Measurements from ENCODE around the gene UBTF. TPM values are rescaled to one million over a fixed set of nuclear protein-coding genes. Genes with fewer than 3 reads are reported as not detected.

The UBTF gene
- total RNA-seq, 3 donors from 2014 or later (not counting 1 experiment from before 2014, with no cell fraction given): 132 to 169 (median 168) TPM

GRCh38 chr17:44221084-44221861, 1.8 kb upstream of the UBTF start:
- Histone ChIP-seq H3K36me3 (ENCODE audit: control insufficient read depth, insufficient read depth, low read length) (peaks cover 7% of the 10 kb centered on the region), H3K4me1 (ENCODE audit: control insufficient read depth, insufficient read depth, low read length) (peaks cover 39% of the 10 kb centered on the region), H3K9me3 (ENCODE audit: control insufficient read depth, insufficient read depth, low read length) (no peaks in the 10 kb centered on the region), H3K4me3 (ENCODE audit: low read length) (peak overlapping the region; percentile 60), H3K27me3 (ENCODE audit: control insufficient read depth, insufficient read depth, low read length) (no peaks in the 10 kb centered on the region), H3K27ac (ENCODE audit: low read length) (peak overlapping the region; percentile 81)
- ATAC-seq: peak; percentile 32 to 51 (median 36)
- Mint-ChIP-seq H3K27ac (peak overlapping the region; percentile 93 to 98), H3K4me3 (peak overlapping the region; percentile 99), H3K4me1 (peaks cover 32 to 41% of the 10 kb centered on the region in 2 donors), H3K36me3 (no peaks in the 10 kb centered on the region), H3K27me3 (ENCODE audit: low read depth in 2 of 2) (no peaks in the 10 kb centered on the region), H3K9me3 (no peaks in the 10 kb centered on the region)
- TF ChIP-seq, protein P1, sequence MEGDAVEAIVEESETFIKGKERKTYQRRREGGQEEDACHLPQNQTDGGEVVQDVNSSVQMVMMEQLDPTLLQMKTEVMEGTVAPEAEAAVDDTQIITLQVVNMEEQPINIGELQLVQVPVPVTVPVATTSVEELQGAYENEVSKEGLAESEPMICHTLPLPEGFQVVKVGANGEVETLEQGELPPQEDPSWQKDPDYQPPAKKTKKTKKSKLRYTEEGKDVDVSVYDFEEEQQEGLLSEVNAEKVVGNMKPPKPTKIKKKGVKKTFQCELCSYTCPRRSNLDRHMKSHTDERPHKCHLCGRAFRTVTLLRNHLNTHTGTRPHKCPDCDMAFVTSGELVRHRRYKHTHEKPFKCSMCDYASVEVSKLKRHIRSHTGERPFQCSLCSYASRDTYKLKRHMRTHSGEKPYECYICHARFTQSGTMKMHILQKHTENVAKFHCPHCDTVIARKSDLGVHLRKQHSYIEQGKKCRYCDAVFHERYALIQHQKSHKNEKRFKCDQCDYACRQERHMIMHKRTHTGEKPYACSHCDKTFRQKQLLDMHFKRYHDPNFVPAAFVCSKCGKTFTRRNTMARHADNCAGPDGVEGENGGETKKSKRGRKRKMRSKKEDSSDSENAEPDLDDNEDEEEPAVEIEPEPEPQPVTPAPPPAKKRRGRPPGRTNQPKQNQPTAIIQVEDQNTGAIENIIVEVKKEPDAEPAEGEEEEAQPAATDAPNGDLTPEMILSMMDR (IDR thresholded peaks at IDR 0.05): no peak
- peak; percentile 63 to 82 for DNase-seq
- under 1% methylated on average over 52 of the region's 54 CpGs for WGBS (ENCODE audit: insufficient coverage)
- intact Hi-C loops (cut with micrococcal nuclease): no loop called here

DNA sequence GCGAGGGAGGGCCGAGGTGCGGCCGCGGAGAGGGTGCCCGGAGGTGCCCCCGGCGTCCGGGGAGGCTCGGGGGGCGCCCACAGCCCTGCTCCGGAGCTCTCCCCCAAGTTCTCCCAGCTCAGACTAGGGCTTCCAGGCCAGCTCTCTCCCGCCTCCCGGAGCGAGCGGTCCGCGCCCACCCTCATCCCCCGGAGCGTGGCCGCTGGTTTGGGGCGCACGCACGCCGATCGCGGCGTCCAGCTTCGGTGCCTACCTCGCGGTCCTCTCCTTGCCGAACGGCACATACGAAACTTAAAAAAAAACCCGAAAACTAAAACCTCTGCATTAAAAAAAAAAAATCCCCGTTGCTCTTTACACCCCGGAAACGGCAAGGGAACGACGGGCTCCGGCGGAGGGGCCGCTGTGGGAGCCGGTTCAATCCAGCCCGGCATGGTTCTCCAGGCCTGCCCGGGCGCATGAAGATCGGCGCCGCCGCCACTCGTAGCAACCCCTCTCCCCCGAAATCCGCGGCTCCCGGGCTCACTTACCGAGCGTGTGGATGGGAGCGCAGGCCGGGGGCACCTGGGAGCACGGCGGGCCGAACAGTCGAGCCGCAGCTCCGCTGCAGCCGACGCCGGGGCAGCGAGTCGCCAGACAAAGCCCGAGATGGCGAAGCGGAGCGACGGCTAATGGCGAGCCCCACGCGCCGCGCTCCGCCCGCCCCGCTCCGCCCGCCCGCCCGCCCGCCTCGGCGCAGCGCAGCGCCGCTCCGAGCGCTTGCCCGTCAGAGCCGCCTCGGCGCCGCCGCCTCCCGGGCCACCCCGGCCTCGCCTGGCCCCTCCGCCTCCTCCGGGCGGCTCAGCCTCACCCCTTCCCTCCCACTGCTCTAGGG, 973 bp upstream of the UBTF start:
- Histone ChIP-seq H3K9me3 (ENCODE audit: control insufficient read depth, insufficient read depth, low read length) (no peaks in the 10 kb centered on the region), H3K27ac (ENCODE audit: low read length) (peak overlapping the region; percentile 82), H3K4me1 (ENCODE audit: control insufficient read depth, insufficient read depth, low read length) (peaks cover 47% of the 10 kb centered on the region), H3K4me3 (ENCODE audit: low read length) (peak overlapping the region; percentile 60), H3K36me3 (ENCODE audit: control insufficient read depth, insufficient read depth, low read length) (peaks cover 15% of the 10 kb centered on the region), H3K27me3 (ENCODE audit: control insufficient read depth, insufficient read depth, low read length) (no peaks in the 10 kb centered on the region)
- under 1% methylated on average over 108 of the region's 108 CpGs for WGBS (ENCODE audit: insufficient coverage)
- H3K4me1 Mint-ChIP-seq: peaks cover 32 to 41% of the 10 kb centered on the region in 2 donors
- TF ChIP-seq, protein P1 (IDR thresholded peaks at IDR 0.05): no peak
- peak overlapping the region; percentile 93 to 98 for H3K27ac Mint-ChIP-seq
- H3K4me3 Mint-ChIP-seq: peak overlapping the region; percentile 99
- no peaks in the 10 kb centered on the region for H3K9me3 Mint-ChIP-seq
- H3K36me3 Mint-ChIP-seq: no peaks in the 10 kb centered on the region
- intact Hi-C loops (cut with micrococcal nuclease): no loop called here
- peak; percentile 19 to 45 (median 28) for ATAC-seq
- H3K27me3 Mint-ChIP-seq (ENCODE audit: low read depth in 2 of 2): no peaks in the 10 kb centered on the region
- peak; percentile 58 to 78 for DNase-seq

DNA sequence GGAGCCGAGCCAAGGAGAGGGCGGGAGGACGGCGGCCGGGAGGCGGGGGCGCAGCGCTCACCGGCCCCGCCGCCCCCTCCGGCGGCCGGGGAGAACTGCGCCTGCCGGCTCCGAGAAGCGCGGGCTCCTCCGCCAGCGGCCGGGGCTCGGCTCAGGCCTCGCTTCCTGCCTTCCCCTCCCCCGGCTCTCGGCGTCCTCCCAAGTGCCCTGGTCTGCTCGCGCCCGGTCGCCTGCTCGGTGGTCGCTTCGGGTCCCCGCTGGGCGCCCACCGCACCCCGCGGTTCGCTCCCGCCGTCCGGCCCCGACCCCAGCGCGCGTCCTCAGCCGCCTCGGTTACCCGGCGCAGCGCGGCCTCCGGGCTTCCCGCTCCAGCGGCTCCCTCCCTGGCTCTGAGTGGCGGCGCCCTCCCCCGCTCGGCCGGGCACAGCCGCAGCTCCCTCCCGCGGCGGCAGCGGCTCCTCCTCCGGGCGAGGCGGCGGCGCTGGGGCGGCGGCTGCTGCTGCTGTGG, 313 bp downstream of the UBTF start:
- peak overlapping the region; percentile 52 for H3K4me3 Mint-ChIP-seq
- peaks cover 36 to 49% of the 10 kb centered on the region in 2 donors for H3K4me1 Mint-ChIP-seq
- TF ChIP-seq, protein P1 (IDR thresholded peaks at IDR 0.05): no peak
- Histone ChIP-seq H3K9me3 (ENCODE audit: control insufficient read depth, insufficient read depth, low read length) (no peaks in the 10 kb centered on the region), H3K4me1 (ENCODE audit: control insufficient read depth, insufficient read depth, low read length) (peaks cover 59% of the 10 kb centered on the region), H3K4me3 (ENCODE audit: low read length) (no peak overlapping the region), H3K27ac (ENCODE audit: low read length) (no peak overlapping the region), H3K36me3 (ENCODE audit: control insufficient read depth, insufficient read depth, low read length) (peaks cover 28% of the 10 kb centered on the region), H3K27me3 (ENCODE audit: control insufficient read depth, insufficient read depth, low read length) (no peaks in the 10 kb centered on the region)
- H3K27ac Mint-ChIP-seq: no peak overlapping the region
- intact Hi-C loops (cut with micrococcal nuclease): loop anchor here (2.0 to 10.0 kb wide), 2 partner anchors 32 to 286 kb away; partner anchors contain the start of genes GPATCH8 and TMUB2
- WGBS (ENCODE audit: insufficient coverage): under 1% methylated on average over 73 of the region's 73 CpGs
- ATAC-seq: peak; percentile 59 to 77 (median 60)
- peak; percentile 75 to 89 for DNase-seq
- no peaks in the 10 kb centered on the region for H3K36me3 Mint-ChIP-seq
- H3K9me3 Mint-ChIP-seq: no peaks in the 10 kb centered on the region
- no peaks in the 10 kb centered on the region for H3K27me3 Mint-ChIP-seq (ENCODE audit: low read depth in 2 of 2)

Measured in natural killer cell (primary cell).